ENCODE results near the gene PTPRE.

DNA sequence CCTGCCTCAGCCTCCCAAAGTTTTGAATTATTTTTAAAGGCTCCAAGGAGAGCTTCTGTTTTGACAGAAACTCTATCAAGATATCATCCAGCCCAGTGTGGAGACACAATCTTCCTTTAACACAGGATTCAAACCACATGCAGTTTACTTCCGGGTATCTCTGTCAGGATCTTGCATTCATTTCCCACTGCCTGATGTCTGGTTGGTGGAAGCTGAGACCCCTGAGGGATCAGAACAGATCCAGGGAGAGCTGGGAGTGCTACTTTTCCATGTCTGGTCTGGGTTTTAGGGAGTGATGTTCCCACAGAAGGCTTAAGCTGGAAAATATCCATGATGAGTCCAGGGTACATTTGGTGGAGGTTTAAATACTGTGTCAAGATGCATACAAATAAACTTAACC is 16.7 kb downstream of the PTPRE start:
- no peak for TF ChIP-seq POLR2A (IDR thresholded peaks at IDR 0.05)
- TF ChIP-seq, protein P1, sequence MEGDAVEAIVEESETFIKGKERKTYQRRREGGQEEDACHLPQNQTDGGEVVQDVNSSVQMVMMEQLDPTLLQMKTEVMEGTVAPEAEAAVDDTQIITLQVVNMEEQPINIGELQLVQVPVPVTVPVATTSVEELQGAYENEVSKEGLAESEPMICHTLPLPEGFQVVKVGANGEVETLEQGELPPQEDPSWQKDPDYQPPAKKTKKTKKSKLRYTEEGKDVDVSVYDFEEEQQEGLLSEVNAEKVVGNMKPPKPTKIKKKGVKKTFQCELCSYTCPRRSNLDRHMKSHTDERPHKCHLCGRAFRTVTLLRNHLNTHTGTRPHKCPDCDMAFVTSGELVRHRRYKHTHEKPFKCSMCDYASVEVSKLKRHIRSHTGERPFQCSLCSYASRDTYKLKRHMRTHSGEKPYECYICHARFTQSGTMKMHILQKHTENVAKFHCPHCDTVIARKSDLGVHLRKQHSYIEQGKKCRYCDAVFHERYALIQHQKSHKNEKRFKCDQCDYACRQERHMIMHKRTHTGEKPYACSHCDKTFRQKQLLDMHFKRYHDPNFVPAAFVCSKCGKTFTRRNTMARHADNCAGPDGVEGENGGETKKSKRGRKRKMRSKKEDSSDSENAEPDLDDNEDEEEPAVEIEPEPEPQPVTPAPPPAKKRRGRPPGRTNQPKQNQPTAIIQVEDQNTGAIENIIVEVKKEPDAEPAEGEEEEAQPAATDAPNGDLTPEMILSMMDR (IDR thresholded peaks at IDR 0.05) = no peak
